Neuron (in vitro differentiated cells): Measurements from ENCODE around the gene ELAC1.
A peak's percentile ranks its signal among the peaks of the same experiment; 100 is the strongest.

Source experiments
- H2AFZ ChIP-seq: one replicate; pipeline ENCODE4 v1.6.1; 2013; ENCODE audit warnings: low read depth, mild to moderate bottlenecking, inconsistent platforms, low read length, moderate library complexity
- H3K27me3 ChIP-seq: one replicate; pipeline ENCODE4 v1.6.1; 2013; ENCODE audit warnings: low read length; ENCODE audit not compliant: insufficient read depth
- H3K36me3 ChIP-seq: one replicate; pipeline ENCODE4 v1.6.1; 2013; ENCODE audit warnings: low read length; ENCODE audit not compliant: insufficient read depth
- H3K4me1 ChIP-seq: one replicate; pipeline ENCODE4 v1.6.1; 2013; ENCODE audit warnings: low read length; ENCODE audit not compliant: insufficient read depth
- H3K4me3 ChIP-seq: 2 replicates; pipeline ENCODE4 v1.5.1; 2013; ENCODE audit warnings: mild to moderate bottlenecking, low read length, moderate library complexity
- H3K9me3 ChIP-seq: one replicate; pipeline ENCODE4 v1.6.1; 2013; ENCODE audit warnings: low read length

Gene ELAC1

DNA sequence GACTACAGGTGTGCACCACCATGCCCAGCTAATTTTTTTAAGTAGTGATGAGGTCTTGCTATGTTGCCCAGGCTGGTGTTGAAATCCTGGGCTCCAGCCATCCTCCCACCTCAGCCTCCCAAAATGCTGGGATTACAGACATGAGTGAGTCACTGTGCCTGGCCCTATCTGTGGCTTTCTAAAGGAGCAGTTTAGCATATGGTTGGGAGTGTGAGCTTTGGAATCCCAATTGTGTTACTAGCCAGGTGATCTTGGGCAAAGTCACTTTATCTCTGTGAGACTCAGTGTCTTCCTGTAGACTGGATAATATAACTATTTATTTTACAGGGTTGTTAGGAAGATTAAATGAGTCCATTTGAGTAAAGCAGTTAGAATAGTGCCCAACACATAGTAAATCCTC, 42.4 kb downstream of the ELAC1 start:
- Histone ChIP-seq H3K9me3 (peaks cover 4% of the 10 kb centered on the region), H3K27me3 (no peaks in the 10 kb centered on the region), H3K36me3 (no peaks in the 10 kb centered on the region), H2AFZ (no peak overlapping the region), H3K4me1 (no peaks in the 10 kb centered on the region), H3K4me3 (no peak overlapping the region)

DNA sequence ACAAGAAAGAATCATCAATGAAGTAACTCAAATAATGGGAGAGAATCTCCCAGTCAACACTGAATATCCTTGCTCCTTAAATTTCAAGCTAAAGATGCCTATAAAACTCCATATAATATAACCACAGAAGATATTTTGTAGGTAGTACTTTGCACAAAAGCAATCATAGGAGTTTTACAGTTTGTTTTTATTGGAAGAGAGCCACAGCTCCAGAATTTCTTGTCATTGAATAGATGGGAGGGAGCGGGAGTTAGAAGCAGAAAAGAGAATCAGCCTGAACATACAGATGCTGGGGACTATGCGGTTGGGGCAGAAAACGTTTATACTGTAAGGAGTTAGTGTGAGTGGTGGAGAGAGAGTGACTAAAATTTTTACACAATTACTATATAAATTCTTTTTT, 43.9 kb downstream of the ELAC1 start:
- Histone ChIP-seq H3K9me3 (peaks cover 4% of the 10 kb centered on the region), H3K36me3 (no peaks in the 10 kb centered on the region), H3K4me3 (no peak overlapping the region), H3K27me3 (no peaks in the 10 kb centered on the region), H3K4me1 (peaks cover 2% of the 10 kb centered on the region), H2AFZ (no peak overlapping the region)

DNA sequence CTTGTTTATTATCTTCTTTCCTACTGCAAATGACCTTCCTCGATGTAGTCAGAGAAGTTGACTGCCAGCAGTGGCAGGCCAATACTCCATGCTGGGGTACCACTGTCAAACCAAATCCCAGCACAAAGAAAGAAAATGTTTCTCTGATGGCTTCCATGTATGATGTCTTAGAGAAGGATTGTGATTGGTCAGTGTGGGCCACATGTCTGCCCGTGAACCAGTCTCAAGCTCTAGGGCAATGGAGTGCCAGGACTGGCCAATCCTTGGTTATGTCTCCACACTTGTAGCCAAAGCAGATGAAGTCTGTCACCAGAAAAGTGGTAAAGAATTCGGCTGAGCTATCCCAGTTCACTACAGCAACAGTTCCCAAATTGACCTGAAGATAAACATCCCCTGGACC, 44.6 kb downstream of the ELAC1 start:
- Histone ChIP-seq H3K36me3 (no peaks in the 10 kb centered on the region), H2AFZ (no peak overlapping the region), H3K4me1 (peaks cover 9% of the 10 kb centered on the region)

DNA sequence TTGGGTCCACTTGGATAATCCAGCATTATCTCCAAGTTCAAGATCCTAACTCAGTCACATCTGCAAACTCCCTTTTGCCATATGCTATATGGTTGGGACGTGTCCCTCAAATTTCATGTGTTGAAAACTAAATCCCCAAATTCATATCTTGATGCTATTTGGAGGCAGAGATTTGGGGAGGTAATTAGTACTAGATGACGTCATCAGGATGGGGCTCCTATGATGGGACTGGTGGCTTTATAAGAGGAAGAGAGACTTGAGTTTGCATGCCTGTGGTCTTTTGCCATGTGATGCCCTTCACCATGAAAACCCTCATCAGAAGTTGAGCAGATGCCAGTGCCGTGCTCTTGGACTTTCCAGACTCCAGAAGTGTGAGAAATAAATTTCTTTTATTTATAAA, 45.4 kb downstream of the ELAC1 start:
- Histone ChIP-seq H3K4me1 (peaks cover 15% of the 10 kb centered on the region), H3K9me3 (peaks cover 4% of the 10 kb centered on the region), H3K36me3 (no peaks in the 10 kb centered on the region), H2AFZ (no peak overlapping the region), H3K27me3 (no peaks in the 10 kb centered on the region), H3K4me3 (no peak overlapping the region)

More for the DNA sequence above, 44.6 kb downstream of the ELAC1 start:
- Histone ChIP-seq H3K4me3 (no peak overlapping the region), H3K27me3 (no peaks in the 10 kb centered on the region), H3K9me3 (peaks cover 4% of the 10 kb centered on the region)

DNA sequence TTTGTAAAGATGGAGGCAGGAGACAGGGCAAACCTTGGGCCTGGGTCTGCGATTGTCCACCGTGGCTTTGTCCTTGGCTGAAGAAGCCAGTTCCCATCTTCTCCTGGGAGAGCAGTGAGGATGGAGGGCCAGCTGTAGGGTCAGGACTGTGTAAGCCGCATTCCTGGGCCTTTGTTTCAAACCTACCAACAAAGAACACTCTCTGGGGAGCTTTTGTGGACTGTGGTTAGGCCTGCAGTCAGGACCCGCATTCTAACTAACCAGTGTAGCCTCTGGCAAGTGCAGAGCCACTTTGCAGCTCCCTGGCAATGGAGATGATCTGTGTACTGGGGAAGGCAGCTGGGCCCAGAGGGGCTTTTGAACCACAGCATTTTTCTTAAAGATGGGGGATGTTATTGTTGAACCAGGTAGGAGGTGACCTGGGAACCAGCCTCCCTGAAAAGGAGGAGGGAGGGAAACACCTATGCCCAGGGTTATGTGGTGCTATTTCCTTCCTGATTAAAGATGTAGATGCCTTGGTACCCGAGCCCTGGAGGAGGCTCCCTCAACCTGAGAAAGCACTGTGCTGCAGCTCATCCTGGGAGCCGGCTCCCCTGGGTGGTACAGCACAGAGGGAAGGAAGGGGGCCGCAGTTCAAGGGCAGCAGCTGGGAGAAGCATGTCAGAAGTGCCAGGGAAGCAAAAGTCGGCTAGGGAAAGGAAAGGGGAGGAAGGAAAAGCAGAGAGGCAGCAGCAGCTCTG, 49.5 kb downstream of the ELAC1 start:
- no peaks in the 10 kb centered on the region for H3K27me3 ChIP-seq
- peaks cover 15% of the 10 kb centered on the region for H3K4me1 ChIP-seq
- H3K9me3 ChIP-seq: peaks cover 4% of the 10 kb centered on the region
- H2AFZ ChIP-seq: no peak overlapping the region
- peak overlapping the region; percentile 4 for H3K4me3 ChIP-seq
- H3K36me3 ChIP-seq: no peaks in the 10 kb centered on the region

DNA sequence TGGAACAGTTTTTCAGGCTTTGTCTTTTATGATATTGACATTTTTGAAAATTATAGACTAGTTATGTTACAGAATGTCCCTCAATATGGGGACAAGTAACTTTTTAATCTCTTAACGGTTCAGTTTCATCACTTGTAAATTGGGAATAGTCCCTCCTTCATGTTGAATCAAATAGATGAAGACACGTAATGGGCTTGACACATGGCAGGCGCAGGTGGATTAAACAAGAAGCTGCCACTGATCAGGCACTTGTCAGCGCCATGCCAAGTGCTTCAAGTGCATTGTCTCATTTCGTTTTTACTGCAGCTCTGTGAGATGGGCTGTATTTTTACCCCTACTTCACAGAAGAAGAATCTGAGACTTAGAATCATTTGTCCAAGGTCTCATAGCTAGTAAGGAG, 52.7 kb downstream of the ELAC1 start:
- Histone ChIP-seq H3K4me3 (no peak overlapping the region), H3K4me1 (peaks cover 15% of the 10 kb centered on the region), H3K9me3 (peaks cover 3% of the 10 kb centered on the region), H2AFZ (no peak overlapping the region), H3K27me3 (no peaks in the 10 kb centered on the region), H3K36me3 (no peaks in the 10 kb centered on the region)

DNA sequence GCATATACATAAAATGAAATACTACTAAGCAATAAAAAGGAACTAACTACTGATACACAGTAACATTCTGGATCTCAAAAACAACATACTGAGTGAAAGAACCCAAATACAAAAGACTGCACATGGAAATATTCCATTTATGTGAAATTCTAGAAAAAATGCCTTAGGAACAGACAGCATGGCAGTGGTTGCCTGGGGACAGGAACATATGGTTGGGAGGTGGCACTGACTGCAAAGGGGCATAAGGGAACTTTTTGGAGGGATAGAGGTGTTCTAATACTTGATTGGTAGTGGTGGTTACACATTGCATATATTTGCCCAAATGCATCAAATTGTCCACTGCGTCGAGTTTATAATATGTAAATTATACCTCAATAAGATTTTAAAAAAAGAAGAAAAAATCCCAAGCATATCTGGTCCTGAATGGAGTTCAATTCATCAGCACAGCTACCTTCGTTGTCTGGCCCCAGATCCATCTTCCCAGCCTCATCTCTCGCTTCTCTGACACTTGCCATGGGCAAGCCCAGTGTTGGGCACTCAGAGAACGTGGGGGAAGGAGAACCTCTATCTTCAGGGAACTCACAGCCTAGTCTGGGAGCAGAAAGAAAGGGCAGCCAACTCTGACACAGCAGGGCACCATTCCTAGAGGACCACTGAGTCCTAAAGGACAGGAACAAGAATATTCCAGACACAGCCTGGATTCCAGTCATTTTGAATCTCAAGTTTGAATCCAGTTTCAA, 53.6 kb downstream of the ELAC1 start:
- H3K9me3 ChIP-seq: peaks cover 10% of the 10 kb centered on the region
- no peaks in the 10 kb centered on the region for H3K27me3 ChIP-seq
- no peak overlapping the region for H2AFZ ChIP-seq
- H3K36me3 ChIP-seq: peaks cover 8% of the 10 kb centered on the region
- H3K4me1 ChIP-seq: peaks cover 15% of the 10 kb centered on the region
- no peak overlapping the region for H3K4me3 ChIP-seq

DNA sequence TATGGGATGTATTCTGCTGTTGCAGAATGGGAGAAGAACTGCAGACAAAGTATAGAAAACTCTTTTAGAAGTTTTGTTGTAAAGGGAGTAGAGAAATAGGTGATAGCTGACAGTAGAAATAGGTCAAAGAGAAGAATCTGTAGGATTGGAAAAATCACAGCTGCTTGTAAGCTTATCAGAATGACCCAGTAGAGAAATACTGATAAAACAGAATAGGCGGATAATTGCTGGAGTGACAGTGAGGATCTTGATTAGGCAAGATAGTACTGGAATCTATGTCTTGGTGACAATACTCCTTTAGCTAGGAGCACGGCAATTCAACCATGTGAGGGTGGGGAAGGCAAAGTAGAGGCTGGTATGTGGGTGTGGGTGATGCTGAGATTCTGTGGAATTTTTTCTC, 57.7 kb downstream of the ELAC1 start:
- Histone ChIP-seq H3K4me3 (no peak overlapping the region), H3K4me1 (peaks cover 18% of the 10 kb centered on the region)

DNA sequence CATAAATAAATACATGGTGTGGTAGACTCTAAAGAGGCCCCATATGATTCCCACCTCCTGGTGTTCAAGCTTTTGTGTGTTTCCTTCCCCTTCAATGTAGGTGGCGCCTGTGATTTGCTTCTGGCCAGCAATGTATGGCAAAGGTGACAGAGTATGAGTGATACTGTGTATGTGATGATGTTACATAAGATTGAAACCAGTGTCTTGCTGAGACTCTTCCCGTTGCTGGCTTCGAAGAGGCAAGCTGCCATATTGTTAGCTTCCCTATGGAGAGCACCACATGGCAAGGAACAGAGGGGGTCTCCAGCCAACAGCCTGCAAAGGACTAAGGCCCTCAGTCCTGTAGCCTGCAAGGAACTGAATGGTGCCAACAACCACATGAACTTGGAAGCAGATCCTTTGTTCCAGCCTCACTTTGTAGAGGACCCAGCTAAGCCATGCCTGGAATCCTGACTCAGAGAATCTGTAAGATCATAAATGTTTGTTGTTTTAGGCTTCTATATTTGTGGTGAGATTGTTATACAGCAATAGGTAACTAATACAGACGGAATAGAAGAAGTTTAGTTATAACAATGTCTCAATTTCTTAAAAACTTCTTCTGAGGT, 60.5 kb downstream of the ELAC1 start:
- Histone ChIP-seq H3K9me3 (peaks cover 13% of the 10 kb centered on the region), H3K4me3 (no peak overlapping the region)

More for the DNA sequence above, 57.7 kb downstream of the ELAC1 start:
- H3K9me3 ChIP-seq: peaks cover 13% of the 10 kb centered on the region
- no peak overlapping the region for H2AFZ ChIP-seq
- peaks cover 12% of the 10 kb centered on the region for H3K36me3 ChIP-seq
- H3K27me3 ChIP-seq: no peaks in the 10 kb centered on the region

DNA sequence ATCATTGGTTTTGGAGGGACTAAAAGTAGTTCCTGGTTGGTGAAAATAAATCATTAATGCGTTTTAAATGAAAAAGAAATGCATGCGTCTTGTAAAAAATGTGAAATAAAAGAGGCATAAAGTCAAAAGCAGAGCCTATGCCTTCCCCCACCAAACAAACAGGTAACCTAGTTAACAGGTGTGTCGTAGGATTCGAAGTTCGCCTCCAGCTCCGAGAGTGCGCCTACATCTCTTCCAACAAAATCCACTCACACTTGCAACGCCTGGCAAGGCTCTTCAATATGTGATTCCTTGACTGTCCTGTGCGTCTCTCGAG, 61.5 kb downstream of the ELAC1 start:
- Histone ChIP-seq H3K4me3 (peak overlapping the region; percentile 85), H3K9me3 (peaks cover 10% of the 10 kb centered on the region), H3K27me3 (no peaks in the 10 kb centered on the region), H3K36me3 (peaks cover 21% of the 10 kb centered on the region), H3K4me1 (peaks cover 33% of the 10 kb centered on the region), H2AFZ (peak overlapping the region; percentile 19)

More for the DNA sequence above, 60.5 kb downstream of the ELAC1 start:
- Histone ChIP-seq H3K36me3 (peaks cover 12% of the 10 kb centered on the region), H3K4me1 (peaks cover 33% of the 10 kb centered on the region), H3K27me3 (no peaks in the 10 kb centered on the region), H2AFZ (no peak overlapping the region)

DNA sequence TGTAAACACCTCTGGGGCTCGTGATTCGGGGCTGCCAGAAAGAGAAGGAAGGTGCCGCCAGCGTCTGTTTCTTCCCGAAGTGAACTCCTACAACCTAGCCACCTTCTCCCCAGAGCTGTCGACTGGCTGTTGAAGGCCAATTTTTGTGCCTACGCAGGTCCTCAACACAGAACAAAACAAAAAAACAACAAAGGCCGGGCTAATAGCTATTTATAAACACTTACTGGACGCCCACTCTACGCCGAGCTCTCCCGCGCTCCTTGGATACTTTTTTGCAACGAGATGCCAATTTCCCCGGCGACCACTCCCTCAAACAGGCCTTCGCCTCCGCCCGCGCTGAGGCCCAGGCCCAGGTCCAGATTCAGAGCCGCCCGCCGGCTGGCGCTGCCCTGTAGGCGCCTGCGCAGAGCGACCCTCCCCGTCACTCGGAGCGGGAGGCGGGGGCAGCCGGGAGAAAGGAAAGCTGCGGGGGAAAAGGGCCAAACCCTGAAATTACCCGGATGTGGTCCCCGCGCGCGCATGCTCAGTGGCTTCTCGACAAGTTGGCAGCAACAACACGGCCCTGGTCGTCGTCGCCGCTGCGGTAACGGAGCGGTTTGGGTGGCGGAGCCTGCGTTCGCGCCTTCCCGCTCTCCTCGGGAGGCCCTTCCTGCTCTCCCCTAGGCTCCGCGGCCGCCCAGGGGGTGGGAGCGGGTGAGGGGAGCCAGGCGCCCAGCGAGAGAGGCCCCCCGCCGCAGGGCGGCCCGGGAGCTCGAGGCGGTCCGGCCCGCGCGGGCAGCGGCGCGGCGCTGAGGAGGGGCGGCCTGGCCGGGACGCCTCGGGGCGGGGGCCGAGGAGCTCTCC, 62.1 kb downstream of the ELAC1 start, which contains the start of gene SMAD4:
TSS of gene SMAD4 (plus strand) at position 520 of the 843 bp plus-strand sequence. CDS start 16,834 bp downstream, outside the sequence.
- H3K36me3 ChIP-seq: peaks cover 27% of the 10 kb centered on the region
- peak within 1 kb of the TSS; percentile 85 for H3K4me3 ChIP-seq
- H2AFZ ChIP-seq: peak within 1 kb of the TSS; percentile 19
- H3K9me3 ChIP-seq: peaks cover 10% of the 10 kb centered on the region
- peaks cover 33% of the 10 kb centered on the region for H3K4me1 ChIP-seq
- H3K27me3 ChIP-seq: no peaks in the 10 kb centered on the region

DNA sequence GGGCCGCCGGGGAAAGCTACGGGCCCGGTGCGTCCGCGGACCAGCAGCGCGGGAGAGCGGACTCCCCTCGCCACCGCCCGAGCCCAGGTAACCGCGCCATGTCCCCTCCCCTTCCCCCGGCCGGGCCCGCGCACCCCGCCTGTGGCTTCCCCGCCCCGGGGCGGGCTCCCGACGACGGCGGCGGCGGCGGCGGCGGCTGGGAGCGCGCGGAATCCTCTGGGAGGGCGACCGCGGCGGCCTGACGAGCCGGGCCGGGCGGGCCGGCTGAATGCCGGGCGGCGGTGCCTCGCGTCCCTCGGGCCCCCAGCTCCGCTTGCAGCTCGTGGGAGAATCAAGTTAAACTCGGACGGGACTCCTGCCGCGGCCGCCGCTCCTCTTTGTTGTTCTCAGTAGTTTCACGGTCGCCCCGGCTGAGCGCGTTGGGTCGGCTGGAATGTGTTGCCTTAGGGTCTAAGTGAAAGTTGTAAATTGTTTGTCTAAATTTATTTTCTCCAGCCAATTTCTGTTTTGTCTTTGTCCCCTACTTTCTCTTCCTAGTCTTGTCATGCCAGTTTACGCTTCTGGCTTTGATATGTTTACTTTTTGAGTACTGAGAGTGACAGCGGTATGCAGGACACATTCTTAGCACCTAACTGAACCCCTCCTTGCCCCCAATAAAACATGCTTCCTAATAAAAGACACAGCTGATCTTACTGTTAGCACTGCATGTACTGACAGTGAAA, 62.9 kb downstream of the ELAC1 start:
- Histone ChIP-seq H3K4me1 (peaks cover 33% of the 10 kb centered on the region), H3K36me3 (peaks cover 29% of the 10 kb centered on the region), H2AFZ (no peak overlapping the region), H3K4me3 (peak overlapping the region; percentile 85), H3K27me3 (no peaks in the 10 kb centered on the region), H3K9me3 (peaks cover 10% of the 10 kb centered on the region)
